Stimulated activated CD8-positive, alpha-beta memory T cell treated with anti-CD3 and anti-CD28 coated beads, Interleukin-15, amount 100 ng/mL, for 24 hours (primary cell): ENCODE data around the gene FBXO11.
"Not testable (repeated sequence)": the region's sequence is repeated elsewhere in the genome, so short reads cannot be mapped to it uniquely, and the experiment has no call there.

ENCODE experiments used
- DNase-seq: peaks from one replicate; pipeline ENCODE4 v3.0.0-alpha.2; 2020; ENCODE audit warnings: low read depth

FBXO11 gene

GRCh38 chr2:47897883-47898731, 8.2 kb downstream of the FBXO11 start:
- no peak for DNase-seq

DNA sequence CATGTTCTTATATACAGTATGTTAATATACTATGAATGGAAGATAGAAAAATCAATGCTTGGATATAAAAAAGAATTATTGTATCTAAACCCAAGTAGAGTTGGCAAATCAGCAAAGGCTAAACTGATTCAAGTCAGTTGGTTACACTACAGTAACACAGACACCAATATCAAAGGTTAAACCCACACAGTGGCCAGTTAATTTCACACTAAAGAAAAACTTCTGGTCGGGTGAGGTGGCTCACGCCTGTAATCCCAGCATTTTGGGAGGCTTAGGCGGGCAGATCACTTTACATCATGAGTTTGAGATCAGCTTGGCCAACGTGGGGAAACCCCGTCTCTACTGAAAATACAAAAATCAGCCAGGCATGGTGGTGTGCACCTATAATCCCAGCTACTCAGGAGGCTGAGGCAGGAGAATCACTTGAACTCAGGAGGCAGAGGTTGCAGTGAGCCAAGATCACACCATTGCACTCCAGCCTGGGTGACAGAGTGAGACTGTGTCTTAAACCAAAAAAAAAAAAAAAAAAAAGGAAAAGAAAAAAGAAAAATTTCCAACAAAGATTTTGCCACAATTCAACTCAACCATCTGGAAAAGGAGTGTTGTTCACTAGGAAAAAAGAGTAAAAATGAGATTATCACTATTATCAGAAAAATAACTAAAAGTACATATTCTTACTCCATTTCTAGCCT, 9.0 kb downstream of the FBXO11 start:
- DNase-seq: not testable (repeated sequence)

DNA sequence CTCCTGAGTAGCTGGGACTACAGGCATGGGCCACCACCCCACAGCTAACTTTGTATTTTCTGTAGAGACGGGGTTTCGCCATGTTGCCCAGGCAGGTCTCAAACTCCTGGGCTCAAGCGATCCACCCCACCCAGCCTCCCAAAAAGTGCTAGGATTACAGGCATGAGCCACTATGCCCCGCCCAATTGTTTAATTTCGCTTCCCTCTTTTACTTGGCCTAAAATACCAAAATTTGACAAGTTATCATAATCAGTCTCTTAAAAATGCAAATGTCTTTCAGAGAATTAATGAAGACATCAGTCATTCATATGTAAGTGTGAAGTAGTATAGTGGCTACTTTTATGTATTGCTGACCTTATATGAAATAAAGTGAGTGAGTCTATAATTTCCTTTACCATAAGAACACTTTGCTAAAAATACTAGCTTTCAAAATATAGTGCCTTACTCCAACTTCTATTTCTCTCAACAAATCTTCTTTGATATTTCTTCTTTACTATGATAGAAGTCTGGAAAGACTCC, 9.8 kb downstream of the FBXO11 start:
- no peak for DNase-seq

GRCh38 chr2:47893771-47894170, 12.5 kb downstream of the FBXO11 start:
- no peak for DNase-seq

- no peak for DNase-seq
These were observed 14.0 kb downstream of the FBXO11 start for GRCh38 chr2:47892338-47892730.

- DNase-seq: no peak
These were observed 14.6 kb downstream of the FBXO11 start for GRCh38 chr2:47891369-47892337.

DNA sequence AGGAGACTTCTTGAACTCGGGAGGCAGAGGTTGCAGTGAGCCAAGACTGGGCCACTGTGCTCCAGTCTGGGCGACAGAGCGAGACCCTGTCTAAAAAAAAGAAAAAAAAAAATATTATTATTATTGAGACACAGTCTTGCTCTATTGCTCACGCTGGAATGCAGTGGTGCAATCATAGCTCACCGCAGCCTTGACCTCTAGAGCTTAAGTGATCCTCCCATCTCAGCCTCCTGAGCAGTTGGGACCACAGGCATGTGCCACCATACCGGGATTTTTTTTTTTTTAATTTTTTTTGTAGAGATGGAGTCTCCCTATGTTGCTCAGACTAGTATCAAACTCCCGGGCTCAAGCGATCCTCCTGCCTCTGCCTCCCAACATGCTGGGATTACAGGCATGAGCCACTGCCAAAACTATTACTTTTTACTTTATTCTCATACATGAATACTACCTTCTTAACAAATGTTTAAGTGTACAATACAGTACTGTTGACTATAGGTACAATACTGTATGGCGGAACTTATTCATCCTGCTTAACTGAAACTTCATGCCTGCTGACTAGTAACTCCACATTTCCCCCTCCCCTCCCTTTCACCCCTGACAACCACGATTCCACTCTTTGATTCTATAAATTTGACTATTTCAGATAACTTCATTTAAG, 15.5 kb downstream of the FBXO11 start:
- no peak for DNase-seq

- no peak for DNase-seq
These were observed 17.6 kb downstream of the FBXO11 start for GRCh38 chr2:47888581-47889280.

- DNase-seq: no peak
These were observed 29.4 kb downstream of the FBXO11 start for GRCh38 chr2:47876912-47877311.

- DNase-seq: no peak
These were observed 33.4 kb downstream of the FBXO11 start for GRCh38 chr2:47872941-47873340.

DNA sequence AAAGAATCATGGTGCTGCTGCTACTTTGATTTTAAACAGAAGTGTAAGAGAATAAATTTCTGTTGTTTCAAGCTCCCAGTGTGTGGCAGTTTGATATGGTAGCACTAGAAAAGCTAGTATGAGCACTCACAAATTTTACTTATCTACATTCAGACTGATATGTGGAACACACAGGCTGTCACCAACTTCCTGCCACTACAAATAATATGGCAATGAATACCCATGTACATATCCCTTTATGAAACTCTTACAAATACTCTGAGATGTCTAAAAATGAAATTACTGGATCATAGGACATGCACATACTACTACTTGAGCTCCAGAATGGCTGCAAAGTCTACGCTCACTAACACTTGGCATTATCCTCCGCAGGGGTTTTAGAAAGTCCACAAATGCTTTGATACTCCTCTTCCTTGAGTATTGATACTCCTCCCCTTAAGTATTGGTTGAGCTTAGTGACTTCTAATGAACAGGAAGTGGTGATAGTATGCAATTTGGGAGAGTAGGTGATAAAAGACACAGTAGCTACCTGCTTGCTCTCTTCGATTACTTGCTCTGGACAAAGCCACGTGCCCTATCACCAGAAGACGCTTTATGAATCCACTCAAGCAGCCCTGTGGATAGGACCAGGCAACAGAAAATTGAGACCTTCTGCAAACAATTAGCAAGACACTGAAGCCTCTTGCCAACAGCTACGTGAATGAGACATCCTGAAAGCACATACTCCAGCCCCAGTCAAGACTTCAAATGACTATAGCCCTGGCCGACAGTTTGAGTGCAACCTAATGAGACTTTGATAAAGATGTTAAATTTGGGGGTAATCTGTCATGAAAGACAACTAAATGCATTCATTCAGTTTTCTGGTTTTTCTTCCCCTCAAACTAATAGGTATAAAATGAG, 35.4 kb downstream of the FBXO11 start:
- no peak for DNase-seq

DNA sequence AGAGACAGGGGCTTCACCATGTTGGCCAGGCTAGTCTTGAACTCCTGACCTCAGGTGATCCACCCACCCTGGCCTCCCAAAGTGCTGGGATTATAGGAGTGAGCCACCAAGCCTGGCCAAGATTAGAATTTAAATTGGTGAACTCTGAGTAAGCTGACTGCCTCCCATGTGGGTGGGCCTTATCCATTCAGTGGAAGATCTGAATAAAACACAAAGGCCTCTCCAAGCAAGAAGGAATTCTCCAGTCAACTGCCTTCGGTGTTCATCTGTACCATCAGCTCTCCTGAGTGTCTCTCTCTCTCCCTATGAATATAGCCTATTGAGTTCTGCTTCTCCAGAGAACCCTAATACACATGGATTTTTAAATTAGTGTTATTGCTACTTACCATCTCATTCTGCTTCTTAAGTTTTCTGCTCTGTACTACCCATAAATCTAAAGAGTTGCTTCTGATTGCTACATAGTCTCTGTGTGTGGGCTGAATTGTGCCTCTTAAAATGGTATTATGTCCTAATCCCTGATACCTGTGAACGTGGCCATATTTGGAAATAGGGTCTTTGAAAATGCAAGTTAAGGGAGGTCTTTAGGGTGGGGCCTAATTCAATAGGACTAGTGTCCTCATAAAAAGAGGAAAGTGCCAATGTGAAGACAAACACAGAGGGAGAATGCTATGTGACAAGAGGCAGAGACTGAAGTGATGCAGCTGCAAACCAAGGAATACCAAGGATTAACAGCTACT, 36.3 kb downstream of the FBXO11 start:
- DNase-seq: no peak

- DNase-seq: no peak
These were observed 37.5 kb downstream of the FBXO11 start for GRCh38 chr2:47868611-47869352.

DNA sequence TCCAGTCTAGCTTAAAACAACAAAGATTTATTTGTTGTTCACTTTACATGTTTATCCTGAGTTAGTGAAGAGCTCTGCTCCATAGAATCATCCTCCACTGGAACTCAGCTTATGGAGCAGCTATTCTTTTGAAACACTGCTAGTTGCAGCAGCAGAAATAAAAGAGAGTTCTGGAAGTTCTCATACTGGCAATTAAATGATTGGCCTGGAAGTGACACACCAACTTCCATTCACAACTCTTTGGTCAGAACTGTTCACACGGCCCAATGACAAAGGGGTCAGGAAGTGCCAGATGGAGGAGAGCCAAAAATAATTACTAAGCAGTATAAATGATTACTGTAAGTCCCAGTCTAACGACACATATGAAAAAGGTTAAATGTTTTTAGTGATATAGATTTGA, 39.1 kb downstream of the FBXO11 start:
- DNase-seq: no peak

DNA sequence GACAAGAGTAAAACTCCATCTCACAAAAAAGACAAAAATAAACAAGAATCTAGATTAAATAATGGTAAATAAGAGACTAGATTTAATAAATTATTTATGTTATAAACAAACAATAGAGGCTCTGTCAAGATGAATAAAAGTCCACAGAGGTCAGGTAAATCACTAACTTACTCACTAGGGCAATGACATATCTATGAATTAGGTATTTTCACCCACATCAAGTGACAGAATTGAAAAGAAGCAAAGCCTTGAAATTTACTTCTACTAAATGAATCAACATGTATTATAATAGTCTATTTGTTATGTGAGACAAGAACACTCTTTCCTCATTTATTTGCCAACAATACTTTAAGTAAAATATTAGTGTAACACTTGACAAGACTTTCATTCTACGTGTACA, 41.7 kb downstream of the FBXO11 start:
- DNase-seq: no peak

DNA sequence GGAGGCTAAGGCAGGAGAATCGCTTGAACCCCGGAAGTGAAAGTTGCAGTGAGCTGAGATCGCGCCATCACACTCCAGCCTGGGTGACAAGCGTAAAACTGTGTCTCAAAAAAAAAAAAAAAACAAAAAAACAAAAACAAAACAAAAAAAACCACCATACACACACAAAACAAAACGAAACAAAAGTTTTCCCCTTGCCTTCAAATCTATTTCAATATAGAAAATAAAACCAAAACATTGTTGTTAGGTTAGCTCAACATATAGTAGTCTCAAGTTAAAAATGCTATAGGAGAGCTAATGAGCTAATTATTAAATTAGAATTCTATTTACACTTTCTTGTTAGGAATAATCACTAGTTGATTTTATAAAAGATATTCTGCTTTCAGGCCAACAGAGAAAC, 43.3 kb downstream of the FBXO11 start:
- no peak for DNase-seq

DNA sequence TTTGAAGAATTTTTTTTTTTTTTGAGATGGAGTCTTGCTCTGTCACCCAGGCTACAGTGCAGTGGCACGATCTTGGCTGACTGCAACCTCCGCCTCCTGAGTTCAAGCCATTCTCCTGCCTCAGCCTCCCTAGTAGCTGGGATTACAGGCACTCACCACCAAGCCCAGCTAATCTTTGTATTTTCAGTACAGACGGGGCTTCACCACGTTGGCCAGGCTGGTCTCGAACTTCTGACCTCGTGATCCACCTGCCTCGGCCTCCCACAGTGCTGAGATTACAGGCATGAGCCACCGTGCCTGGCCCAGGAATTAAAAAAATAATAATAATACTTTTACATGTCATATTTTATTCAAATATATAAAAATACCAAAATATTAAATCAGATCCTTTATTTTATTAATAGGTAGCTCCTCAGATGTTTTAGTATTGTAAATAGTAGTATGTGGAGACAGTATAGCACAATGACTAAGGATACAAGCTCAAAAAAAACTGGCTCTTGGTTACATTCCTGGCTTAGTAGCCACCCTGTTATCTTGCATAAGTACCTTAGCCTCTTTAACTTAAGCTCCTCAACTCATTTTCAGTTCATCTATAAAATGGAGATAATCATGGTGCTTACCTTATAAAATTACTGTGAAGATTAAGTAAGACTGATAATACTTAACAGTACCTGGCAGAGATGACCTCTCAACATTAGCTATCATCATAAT, 53.1 kb downstream of the FBXO11 start:
- not testable (repeated sequence) for DNase-seq

GRCh38 chr2:47850198-47850597, 56.1 kb downstream of the FBXO11 start:
- no peak for DNase-seq
